Astrocyte of the spinal cord (primary cell): ENCODE results near the gene BCL11A.

ENCODE experiments used
- DNase-seq: peaks from one replicate; pipeline ENCODE4 v3.0.0; 2011; ENCODE audit warnings: low read depth, low spot score
- H3K4me3 ChIP-seq: 2 replicates; pipeline ENCODE4 v1.5.1; 2011; ENCODE audit warnings: low read depth, mild to moderate bottlenecking, low read length, moderate library complexity
- in situ Hi-C: cut with HindIII; loops from 2 replicates; pipeline ENCODE4 v1.10.0; 2017; ENCODE audit warnings: low sequenced_read_pairs
- TF ChIP-seq, protein P1 (sequence below): IDR thresholded peaks from 2 replicates; pipeline ENCODE4 v1.5.1; 2012; ENCODE audit warnings: low read depth, mild to moderate bottlenecking, low read length, inconsistent platforms

Gene BCL11A

DNA sequence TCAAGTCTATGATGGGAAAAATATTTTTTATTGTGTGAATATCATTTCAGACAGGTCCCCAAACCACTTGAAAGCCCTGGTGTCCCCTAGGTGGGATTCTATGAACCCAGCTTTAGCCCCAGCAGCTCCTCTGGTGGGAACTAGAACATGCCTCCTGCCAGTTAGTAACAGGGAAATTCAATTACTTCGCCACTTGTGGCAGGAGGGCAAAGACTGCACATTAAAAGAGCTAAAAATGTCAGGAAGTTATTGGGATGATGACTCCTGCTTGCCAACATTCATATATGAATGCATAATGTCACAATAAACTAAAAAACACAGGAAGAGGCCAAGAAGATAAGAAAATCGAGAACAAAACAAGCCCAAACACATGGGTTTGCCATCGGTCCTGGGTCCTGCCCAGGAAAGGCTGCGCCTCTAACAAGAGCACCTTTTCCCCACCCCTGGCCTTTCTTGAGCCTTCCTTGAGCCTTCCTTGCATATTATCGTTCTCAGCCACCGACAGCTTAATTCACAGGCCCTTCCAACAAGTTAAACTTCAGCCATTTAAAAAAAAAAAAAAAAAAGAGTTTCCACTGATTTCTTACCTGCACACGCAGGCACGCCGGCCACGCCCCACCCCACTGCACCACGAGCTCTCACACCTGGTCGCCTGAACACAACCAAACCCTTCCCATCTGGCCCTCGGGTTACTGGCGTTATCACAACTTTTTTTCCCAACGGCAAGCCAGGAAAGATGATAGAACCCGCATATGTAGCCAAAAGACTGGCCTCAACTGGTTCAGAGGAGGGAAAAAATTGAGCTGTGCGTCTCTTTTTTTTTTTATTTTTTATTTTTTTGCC is 23.4 kb downstream of the BCL11A start:
- in situ Hi-C loops, result no loop called here
- TF ChIP-seq, protein P1, sequence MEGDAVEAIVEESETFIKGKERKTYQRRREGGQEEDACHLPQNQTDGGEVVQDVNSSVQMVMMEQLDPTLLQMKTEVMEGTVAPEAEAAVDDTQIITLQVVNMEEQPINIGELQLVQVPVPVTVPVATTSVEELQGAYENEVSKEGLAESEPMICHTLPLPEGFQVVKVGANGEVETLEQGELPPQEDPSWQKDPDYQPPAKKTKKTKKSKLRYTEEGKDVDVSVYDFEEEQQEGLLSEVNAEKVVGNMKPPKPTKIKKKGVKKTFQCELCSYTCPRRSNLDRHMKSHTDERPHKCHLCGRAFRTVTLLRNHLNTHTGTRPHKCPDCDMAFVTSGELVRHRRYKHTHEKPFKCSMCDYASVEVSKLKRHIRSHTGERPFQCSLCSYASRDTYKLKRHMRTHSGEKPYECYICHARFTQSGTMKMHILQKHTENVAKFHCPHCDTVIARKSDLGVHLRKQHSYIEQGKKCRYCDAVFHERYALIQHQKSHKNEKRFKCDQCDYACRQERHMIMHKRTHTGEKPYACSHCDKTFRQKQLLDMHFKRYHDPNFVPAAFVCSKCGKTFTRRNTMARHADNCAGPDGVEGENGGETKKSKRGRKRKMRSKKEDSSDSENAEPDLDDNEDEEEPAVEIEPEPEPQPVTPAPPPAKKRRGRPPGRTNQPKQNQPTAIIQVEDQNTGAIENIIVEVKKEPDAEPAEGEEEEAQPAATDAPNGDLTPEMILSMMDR, result no peak
- no peak overlapping the region for H3K4me3 ChIP-seq
- DNase-seq, result no peak

DNA sequence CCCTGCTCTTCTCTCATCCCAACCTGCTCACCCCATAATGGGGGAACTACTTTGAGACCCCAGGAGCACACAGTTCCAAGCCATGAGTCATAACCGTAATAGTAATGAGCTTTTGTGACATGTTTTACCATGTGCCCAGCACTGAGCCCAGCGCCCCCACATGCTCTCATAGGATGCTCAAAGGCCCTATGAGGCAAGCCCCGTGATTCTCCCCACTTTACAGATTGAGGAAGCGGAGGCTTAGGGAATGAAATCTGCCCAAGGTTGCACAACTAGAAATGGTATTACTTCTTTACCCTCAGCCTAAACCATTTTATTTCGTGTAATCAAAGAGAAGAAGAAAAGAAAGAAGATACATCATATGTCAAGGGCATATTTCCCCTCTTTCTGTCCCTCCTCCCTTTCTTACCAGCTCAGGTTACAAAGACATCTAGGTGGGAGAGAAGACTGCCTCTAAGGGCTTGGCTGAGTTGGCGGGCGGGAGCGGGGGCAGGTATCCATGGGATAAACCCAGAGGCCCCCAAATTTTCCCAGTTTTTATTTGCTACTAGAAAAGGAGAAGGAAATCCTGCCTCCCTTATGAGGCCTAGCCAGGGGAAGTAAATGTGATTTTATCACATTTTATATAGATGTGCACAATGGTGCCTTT is 24.2 kb downstream of the BCL11A start:
- no peak overlapping the region for H3K4me3 ChIP-seq
- TF ChIP-seq, protein P1, result no peak
- in situ Hi-C loops, result no loop called here
- DNase-seq, result no peak

DNA sequence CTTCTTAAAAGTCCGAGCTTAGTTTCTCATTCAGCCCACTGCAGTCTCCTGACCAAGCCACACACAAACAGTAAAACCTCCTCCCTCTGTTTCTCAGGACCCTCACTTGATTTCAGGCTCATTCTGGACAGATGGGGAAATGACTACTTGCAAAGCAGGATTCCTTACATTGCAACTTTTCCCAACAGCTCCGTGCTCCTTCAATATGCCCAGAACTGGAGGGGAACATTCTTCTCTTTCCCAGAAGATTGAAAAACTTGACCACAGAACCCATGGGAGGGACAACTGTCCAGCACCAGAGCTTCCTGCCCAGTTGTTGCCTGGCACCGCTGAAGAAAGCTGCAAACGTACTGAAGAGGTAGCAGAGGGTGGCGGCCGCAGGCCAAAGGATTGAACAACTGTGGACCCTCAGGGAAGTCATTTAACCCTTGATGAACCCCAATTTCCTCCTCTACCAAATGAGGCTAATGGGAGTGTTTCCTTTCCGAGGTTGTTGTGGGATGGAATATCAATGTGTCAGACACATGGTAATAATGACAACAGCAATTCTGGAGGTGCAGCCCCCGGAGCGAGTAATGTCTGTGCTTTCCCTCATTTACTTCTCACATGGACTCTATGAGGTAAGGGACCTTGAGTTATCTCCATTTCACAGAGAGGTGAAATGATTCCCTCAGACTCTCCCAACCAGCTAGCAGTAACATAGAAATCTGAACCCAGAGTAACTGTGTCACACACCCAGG is 25.0 kb downstream of the BCL11A start:
- H3K4me3 ChIP-seq, result no peak overlapping the region
- DNase-seq, result no peak
- TF ChIP-seq, protein P1, result no peak
- in situ Hi-C loops, result no loop called here

DNA sequence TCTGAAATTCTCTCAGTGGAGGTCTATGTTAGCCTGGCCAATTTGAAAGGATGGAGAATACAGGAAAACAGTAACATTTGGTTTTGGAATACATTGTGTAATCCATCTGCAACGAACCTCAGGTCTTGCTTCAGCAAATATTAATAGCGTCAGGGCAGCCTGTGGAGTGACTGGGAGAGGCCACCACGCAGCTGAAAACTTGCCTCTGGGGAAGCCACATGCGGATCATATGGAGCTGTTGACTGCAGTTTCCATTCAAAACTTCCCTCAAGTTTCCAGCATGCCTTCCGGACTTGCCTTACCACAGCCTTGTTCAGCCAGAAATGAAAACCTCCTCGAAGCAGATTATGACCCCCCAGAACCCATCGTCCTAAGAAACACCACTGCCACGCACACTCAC is 25.7 kb downstream of the BCL11A start:
- in situ Hi-C loops, result no loop called here
- TF ChIP-seq, protein P1, result no peak
- no peak overlapping the region for H3K4me3 ChIP-seq
- DNase-seq, result no peak

DNA sequence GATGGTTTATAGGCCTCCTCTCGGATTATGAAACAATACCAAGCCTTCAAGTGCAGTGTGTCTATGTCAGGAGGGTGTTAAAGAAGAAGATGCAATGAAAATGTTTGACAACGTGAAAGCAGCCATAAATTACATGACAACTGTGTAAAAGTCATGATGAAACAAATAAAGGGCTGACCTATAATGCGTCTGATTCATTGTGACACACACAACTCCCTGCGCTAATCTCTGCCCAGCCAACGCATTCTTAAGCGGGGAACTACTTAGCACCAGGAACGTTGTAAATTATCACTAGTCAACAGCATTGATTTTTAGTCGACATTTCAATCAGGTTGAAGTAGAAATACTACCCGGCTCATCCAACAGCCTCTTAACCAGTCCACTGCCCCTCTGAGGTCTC is 26.8 kb downstream of the BCL11A start:
- H3K4me3 ChIP-seq, result no peak overlapping the region
- TF ChIP-seq, protein P1, result no peak
- no peak for DNase-seq
- in situ Hi-C loops, result no loop called here

DNA sequence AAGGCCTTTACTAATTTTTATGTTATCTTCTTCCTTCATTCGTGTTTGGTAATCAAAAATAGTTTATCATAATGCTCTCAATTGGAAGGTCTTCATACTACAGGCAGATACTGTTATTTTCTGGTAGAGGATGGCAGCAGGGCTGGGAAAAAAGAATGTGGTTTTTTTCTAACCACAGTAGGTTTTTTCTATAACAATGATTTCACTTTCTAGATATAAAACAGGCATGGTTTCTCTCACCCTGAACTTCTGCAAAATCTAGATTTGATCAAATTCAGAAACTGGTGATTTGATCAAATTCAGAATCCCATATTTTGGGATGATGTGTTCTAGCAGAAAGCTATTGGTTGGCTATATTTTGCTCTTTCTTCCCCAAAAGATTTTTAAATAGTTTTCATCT is 27.6 kb downstream of the BCL11A start:
- H3K4me3 ChIP-seq, result no peak overlapping the region
- TF ChIP-seq, protein P1, result no peak
- in situ Hi-C loops, result no loop called here
- no peak for DNase-seq
